Nucleus accumbens (tissue), 56 donors: ENCODE data around the gene IL1RAP.

Source experiments
- DNase-seq, 56 donors: peaks; one replicate each; lab custom pipeline; 2025; lab: John Stamatoyannopoulos, UW

Gene IL1RAP

GRCh38 chr3:190566043-190566933 is 52.4 kb downstream of the IL1RAP start:
- DNase-seq: peak in 22 of 56 donors; percentile 4 to 38 (median 15)

- no peak for DNase-seq
These were observed 54.2 kb downstream of the IL1RAP start for GRCh38 chr3:190568036-190568435.

GRCh38 chr3:190574473-190574872 is 60.6 kb downstream of the IL1RAP start:
- no peak for DNase-seq

- DNase-seq: peak in 3 of 56 donors; percentile 1 to 16 (median 1)
These were observed 61.7 kb downstream of the IL1RAP start for GRCh38 chr3:190575437-190576185.

- no peak for DNase-seq
These were observed 63.3 kb downstream of the IL1RAP start for GRCh38 chr3:190577225-190577624.

- DNase-seq: no peak
These were observed 65.7 kb downstream of the IL1RAP start for GRCh38 chr3:190579514-190580137.

GRCh38 chr3:190580417-190580816 is 66.5 kb downstream of the IL1RAP start:
- DNase-seq: no peak

- DNase-seq: no peak
These were observed 67.2 kb downstream of the IL1RAP start for GRCh38 chr3:190581041-190581541.

- DNase-seq: no peak
These were observed 68.8 kb downstream of the IL1RAP start for GRCh38 chr3:190582667-190583066.

GRCh38 chr3:190585805-190586630 is 72.1 kb downstream of the IL1RAP start:
- DNase-seq: peak in 4 of 56 donors; percentile 3 to 29 (median 5)

- DNase-seq: peak in 24 of 56 donors; percentile 1 to 81 (median 39)
These were observed 72.7 kb downstream of the IL1RAP start for GRCh38 chr3:190586631-190587011.

- no peak for DNase-seq
These were observed 74.7 kb downstream of the IL1RAP start for GRCh38 chr3:190588570-190588969.

- DNase-seq: peak in 11 of 56 donors; percentile 6 to 47 (median 24)
These were observed 75.4 kb downstream of the IL1RAP start for GRCh38 chr3:190589326-190589725.

- DNase-seq: no peak
These were observed 77.2 kb downstream of the IL1RAP start for GRCh38 chr3:190591080-190591479.

- DNase-seq: no peak
These were observed 79.2 kb downstream of the IL1RAP start for GRCh38 chr3:190593075-190593474.

- DNase-seq: no peak
These were observed 80.3 kb downstream of the IL1RAP start for GRCh38 chr3:190594171-190594570.

- DNase-seq: no peak
These were observed 81.4 kb downstream of the IL1RAP start for GRCh38 chr3:190595179-190595795.

- no peak for DNase-seq
These were observed 81.9 kb downstream of the IL1RAP start for GRCh38 chr3:190595807-190596206.
